Stimulated activated CD8-positive, alpha-beta memory T cell treated with anti-CD3 and anti-CD28 coated beads, Interleukin-12 subunit alpha, Interleukin-12 subunit beta, amount 100 ng/mL, for 1 hour (primary cell): ENCODE data around the gene LHX4.

Experiments
- DNase-seq: peaks from one replicate; pipeline ENCODE4 v3.0.0-alpha.2; 2020; ENCODE audit warnings: low read depth

LHX4 gene

GRCh38 chr1:180271272-180272255, 41.5 kb downstream of the LHX4 start:
- DNase-seq, result no peak

DNA sequence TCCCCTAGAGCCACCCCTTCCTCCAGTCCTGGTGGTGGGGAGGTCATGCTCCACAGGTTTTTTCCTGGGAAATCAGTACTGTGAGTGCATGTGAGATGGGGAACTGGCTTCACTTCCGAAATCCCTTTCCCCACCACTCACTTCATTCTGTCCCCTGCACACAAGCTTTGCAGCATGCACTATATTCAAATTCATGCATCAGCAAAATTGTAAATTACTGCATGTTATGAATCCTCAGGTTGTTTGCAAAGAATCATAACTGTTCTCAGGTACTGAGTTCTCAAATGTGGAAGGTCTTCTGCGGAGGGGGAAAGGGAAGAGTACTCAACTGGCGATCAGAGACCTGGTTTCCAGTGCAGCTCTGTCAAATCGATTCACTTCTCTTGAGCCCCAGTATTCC, 42.3 kb downstream of the LHX4 start:
- no peak for DNase-seq

- no peak for DNase-seq
Measured at GRCh38 chr1:180273066-180273465, 43.0 kb downstream of the LHX4 start.

- no peak for DNase-seq
Measured at GRCh38 chr1:180274221-180274620, 44.2 kb downstream of the LHX4 start.

DNA sequence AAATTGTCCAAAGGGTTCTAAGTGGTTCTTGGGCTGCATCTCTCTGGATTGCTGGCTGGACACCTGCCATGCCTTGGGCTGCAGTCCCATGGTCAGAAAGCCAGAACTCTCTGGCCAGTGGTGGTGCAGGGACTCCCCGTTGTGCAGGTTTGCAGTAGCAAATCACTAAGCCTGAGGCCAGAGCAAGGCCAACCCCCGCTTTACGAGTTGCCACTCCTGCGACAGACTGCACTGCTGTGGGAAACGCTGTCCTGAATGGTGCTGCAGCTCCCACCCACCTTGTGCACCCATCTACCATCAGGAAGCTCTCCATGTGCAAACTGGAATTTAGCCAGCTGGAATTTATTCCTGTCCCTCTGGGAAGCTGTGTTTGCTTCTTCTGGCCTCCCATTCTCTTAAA, 45.7 kb downstream of the LHX4 start:
- DNase-seq, result no peak

DNA sequence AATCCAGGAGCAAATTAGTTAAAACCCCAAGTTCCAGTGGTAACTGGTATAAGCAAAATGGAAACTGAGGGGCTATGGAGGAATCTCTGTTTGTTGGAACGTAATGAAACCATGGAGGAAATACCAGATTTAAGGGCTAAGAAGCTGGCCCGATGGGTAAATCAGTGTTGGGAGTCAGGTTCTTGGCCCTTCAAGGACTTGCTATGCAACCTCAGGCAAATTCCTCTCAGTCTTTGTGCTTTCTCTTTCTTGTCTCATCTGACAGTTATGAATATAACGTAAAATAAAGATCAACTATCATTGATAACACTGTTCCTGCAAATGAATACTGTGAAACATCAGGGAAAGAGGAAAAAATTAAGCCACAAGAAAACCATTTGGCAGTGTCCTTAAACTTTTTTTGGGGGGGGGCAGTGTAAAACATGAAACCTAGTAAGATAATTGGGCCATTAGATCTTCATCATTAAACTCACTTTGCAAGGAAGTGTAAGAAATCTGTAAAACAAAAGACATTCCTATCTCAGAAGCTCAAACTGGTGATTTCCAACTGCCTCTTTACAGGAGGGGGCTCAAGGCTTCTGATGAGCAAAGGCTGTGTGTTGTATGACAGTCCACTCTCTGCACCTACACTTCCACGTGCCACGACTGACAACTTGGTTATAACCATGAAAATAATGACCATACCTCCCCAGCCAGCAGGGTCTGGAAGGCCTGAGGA, 47.6 kb downstream of the LHX4 start:
- no peak for DNase-seq

DNA sequence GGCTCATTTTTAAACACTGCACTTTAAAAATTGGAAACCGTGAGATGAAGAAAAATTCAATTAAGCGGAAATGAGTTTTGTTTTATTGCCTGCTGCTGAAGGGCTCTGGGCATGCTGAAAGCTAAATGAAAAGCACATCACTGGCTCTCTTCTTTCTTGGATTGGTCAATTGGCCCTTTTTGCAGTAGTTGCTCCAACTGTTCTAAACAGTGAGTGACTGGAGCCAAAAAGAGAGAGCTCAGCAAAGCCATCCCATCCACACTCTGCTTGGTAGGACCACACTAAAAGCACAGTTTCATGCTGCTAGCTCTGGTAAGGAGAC, 48.1 kb downstream of the LHX4 start:
- no peak for DNase-seq

GRCh38 chr1:180278596-180279395, 48.7 kb downstream of the LHX4 start:
- DNase-seq, result no peak

GRCh38 chr1:180279651-180280050, 49.6 kb downstream of the LHX4 start:
- DNase-seq, result no peak

- no peak for DNase-seq
Measured at GRCh38 chr1:180280617-180281016, 50.6 kb downstream of the LHX4 start.

DNA sequence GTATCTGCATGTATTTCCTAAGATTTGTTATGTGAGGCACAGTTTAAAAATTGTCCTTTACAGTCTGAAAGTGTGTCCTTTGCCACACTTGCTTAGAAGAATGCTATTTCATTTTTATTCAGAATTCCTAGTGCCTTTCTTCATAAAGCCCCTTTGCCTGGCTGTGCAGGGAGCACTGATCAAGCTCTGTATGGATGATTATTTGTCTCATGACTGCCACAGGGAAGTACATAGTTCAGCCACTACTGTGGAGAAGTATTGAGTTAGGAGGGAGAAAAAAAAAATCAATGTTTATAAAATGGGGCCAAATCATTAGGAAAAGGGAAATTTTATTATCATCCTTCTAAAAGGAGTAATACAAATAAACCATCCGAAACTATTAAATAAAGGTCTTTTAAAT, 51.4 kb downstream of the LHX4 start:
- no peak for DNase-seq

DNA sequence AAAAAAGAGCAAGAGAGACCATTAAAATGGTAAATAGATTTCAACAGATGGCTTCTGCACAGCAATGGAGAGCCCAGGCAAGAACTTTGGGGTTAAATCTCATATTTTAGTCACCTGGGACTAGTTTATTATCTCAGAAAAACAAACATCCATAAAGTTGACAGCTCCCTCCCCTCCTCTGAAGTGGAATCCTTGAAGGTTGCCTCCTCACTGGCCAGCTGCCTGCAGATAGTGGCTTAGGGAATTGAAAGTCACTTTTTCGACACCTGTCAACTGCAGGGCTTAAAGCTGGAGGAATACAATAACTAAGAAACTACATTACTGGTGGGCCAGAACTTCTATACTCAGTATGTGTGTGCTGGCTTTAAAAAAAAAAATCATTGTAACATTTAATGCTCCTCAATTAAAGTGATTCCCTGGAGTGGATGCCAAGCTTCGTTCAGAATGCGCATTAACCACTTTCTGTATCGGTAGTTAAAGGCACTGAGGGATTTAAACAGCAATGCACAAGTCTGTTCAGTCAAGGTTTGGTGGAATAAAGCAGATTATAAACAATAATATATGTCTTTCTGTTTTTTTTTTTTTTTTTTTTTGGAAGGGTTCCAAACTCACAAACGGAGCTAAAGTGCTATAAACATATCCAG, 52.5 kb downstream of the LHX4 start:
- DNase-seq, result no peak

- no peak for DNase-seq
Measured at GRCh38 chr1:180283098-180283497, 53.0 kb downstream of the LHX4 start.

GRCh38 chr1:180286417-180286816, 56.4 kb downstream of the LHX4 start:
- no peak for DNase-seq

DNA sequence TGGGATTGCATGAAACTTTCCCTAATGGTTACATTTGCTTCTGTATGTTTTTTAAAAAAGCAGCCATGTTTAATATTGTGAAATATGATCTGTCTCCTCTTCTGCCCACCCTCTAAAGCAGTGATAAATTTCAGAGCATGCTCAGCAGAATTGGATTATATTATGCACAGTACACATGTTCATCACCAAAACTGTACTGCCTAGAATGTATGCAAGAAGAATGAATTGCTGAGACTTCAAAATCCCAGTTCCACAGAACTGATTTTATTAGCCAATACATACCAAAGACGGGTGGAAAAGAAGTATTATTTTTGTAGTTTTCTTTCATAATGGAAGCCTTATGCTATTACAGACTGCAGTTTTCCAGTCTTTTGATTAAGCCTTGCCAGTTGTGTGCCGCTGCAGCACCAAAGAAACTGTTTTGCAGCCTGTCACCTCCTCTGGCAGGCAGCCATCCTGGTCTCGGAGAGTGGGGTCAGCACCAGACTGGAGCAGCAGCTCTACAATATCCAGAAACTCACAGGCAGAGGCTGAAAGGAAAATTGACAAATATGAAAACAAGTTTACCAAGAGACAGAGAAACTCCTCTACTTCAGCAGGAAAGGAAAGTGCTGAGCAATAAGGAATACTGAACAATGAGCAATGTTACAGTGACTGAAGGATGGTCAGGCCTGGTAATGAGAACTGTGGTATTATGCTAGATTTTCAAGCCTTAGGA, 58.1 kb downstream of the LHX4 start:
- DNase-seq, result no peak

- DNase-seq, result no peak
Measured at GRCh38 chr1:180288940-180289339, 58.9 kb downstream of the LHX4 start.

- DNase-seq, result no peak
Measured at GRCh38 chr1:180290265-180291001, 60.4 kb downstream of the LHX4 start.

DNA sequence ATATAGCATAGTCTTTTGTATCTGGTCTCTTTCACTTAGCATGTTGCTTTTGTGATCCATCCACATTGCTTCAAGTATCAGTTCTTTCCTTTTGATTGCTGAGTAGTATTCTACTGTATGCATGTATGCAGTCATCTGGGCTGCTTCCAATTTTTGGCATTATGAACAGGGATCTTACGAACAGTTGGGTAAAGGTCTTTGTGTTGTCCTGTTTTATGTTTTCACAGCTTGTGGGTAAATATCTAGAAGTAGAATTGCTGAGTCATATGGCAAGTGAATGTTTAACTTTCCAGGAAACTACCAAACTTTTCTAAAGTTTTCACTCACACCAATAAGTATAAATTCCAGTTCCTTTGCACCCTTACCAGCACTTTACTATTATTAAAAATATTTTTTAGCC, 60.9 kb downstream of the LHX4 start:
- no peak for DNase-seq

DNA sequence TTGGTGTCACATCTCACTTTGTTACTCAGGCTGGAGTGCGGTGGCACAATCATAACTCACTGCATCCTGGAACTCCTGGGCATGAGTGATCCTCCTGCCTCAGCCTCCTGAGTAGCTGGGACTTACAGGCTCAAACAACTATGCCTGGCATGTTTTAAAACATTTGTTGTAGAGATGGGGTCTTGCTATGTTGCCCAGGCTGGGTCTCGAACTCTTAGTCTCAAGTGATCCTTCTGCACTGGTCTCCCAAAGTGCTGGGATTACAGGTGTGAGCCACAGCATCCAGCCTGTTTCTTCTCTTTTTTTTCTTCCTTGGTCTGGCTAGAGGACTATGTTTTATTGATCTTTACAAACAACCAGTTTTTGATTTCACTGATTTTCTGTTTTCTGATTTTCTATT, 64.6 kb downstream of the LHX4 start:
- no peak for DNase-seq

GRCh38 chr1:180295999-180296398, 65.9 kb downstream of the LHX4 start:
- no peak for DNase-seq
